Measurements from ENCODE around the gene HOXC6. TPM values are rescaled to one million over a fixed set of nuclear protein-coding genes. Genes with fewer than 3 reads are reported as not detected.

The HOXC6 gene
- total and polyA plus RNA-seq, 9 of the 15 experiments (the other 6 are each of a cell fraction or from before 2014, with no cell fraction given), result 0.06 to 4.0 (median 1.4) TPM

GRCh38 chr12:54017878-54018467 is 10.3 kb upstream of the HOXC6 start (continued):
- TF ChIP-seq ZNF449 (CRISPR knock-in tag; IDR thresholded peaks at IDR 0.05) (no peak), ZNF224 (CRISPR knock-in tag; IDR thresholded peaks at IDR 0.05) (no peak), HLTF (IDR thresholded peaks at IDR 0.05) (no peak), ZNF175 (CRISPR knock-in tag; IDR thresholded peaks at IDR 0.05; ENCODE audit: low read depth) (0 out of 2 replicates have a peak, but pooled peaks have one; percentile 41), NR4A1 (CRISPR knock-in tag; IDR thresholded peaks at IDR 0.05) (no peak), NR4A1 (tag; IDR thresholded peaks at IDR 0.05) (no peak), ZKSCAN1 (IDR thresholded peaks at IDR 0.05; ENCODE audit: low read depth, low read length) (no peak; the same call in 1 of the 2 replicates), ZNF12 (CRISPR knock-in tag; IDR thresholded peaks at IDR 0.05) (no peak), PREB (CRISPR knock-in tag; IDR thresholded peaks at IDR 0.05) (no peak), MTA2 (IDR thresholded peaks at IDR 0.05; ENCODE audit: low read depth) (no peak), CREBBP (IDR thresholded peaks at IDR 0.05; ENCODE audit: low read depth, low read length) (no peak), HMGN3 (IDR thresholded peaks at IDR 0.05; ENCODE audit: borderline replicate concordance, extremely low read depth, insufficient read length, low read depth, low read length) (peak; percentile 27), MLX (CRISPR knock-in tag; conservative IDR thresholded peaks at IDR 0.05) (no peak), DNMT1 (IDR thresholded peaks at IDR 0.05) (no peak), NFRKB (IDR thresholded peaks at IDR 0.05; ENCODE audit: low read depth) (peak; percentile 97), SRSF7 (optimal IDR thresholded peaks at IDR 0.05; ENCODE audit: low read depth, low read length) (no peak), KLF6 (CRISPR knock-in tag; IDR thresholded peaks at IDR 0.05; ENCODE audit: borderline replicate concordance) (no peak), ZNF311 (CRISPR knock-in tag; IDR thresholded peaks at IDR 0.05) (no peak), PURB (CRISPR knock-in tag; IDR thresholded peaks at IDR 0.05; ENCODE audit: low read depth) (no peak), ZNF3 (CRISPR knock-in tag; IDR thresholded peaks at IDR 0.05) (no peak), ZNF561 (CRISPR knock-in tag; conservative IDR thresholded peaks at IDR 0.05) (no peak), NUFIP1 (IDR thresholded peaks at IDR 0.05; ENCODE audit: partially characterized antibody) (no peak), CTCF (IDR thresholded peaks at IDR 0.05 in 2 of 3, conservative IDR thresholded peaks at IDR 0.05 in 1 of 3; ENCODE audit: insufficient read depth in 2 of 3, low read depth in 1 of 3, low read length in 3 of 3) (no peak)
- TF ChIP-seq, protein P1, sequence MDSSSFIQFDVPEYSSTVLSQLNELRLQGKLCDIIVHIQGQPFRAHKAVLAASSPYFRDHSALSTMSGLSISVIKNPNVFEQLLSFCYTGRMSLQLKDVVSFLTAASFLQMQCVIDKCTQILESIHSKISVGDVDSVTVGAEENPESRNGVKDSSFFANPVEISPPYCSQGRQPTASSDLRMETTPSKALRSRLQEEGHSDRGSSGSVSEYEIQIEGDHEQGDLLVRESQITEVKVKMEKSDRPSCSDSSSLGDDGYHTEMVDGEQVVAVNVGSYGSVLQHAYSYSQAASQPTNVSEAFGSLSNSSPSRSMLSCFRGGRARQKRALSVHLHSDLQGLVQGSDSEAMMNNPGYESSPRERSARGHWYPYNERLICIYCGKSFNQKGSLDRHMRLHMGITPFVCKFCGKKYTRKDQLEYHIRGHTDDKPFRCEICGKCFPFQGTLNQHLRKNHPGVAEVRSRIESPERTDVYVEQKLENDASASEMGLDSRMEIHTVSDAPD (CRISPR knock-in tag; IDR thresholded peaks at IDR 0.05), result no peak
